Activated CD4-positive, alpha-beta T cell treated with anti-CD3 and anti-CD28 coated beads, Interleukin-2, Interleukin-4, amounts not matched to agents 100 ng/mL and 50 ng/mL, durations not matched to agents 16 hours and 8 hours (primary cell): ENCODE results near the gene TREX2.

Experiments used
- DNase-seq: peaks from one replicate; pipeline ENCODE4 v3.0.0-alpha.2; 2020; ENCODE audit warnings: low spot score

Gene TREX2

GRCh38 chrX:153445856-153446635 is at the start of gene TREX2:
TREX2 (minus strand) TSS chrX:153446056; CDS start chrX:153445430, 626 bp downstream.
- no peak for DNase-seq

GRCh38 chrX:153495362-153495751 is 49.5 kb upstream of the TREX2 start:
- no peak for DNase-seq

- DNase-seq: no peak
These were observed 48.9 kb upstream of the TREX2 start, which contains the start of gene BGN for GRCh38 chrX:153494541-153495361. BGN (plus strand) TSS chrX:153494980; CDS start chrX:153504632, 9,652 bp downstream.

GRCh38 chrX:153494061-153494460 is 48.2 kb upstream of the TREX2 start:
- no peak for DNase-seq

GRCh38 chrX:153493085-153493484 is 47.2 kb upstream of the TREX2 start:
- no peak for DNase-seq

GRCh38 chrX:153492543-153492942 is 46.7 kb upstream of the TREX2 start:
- no peak for DNase-seq

GRCh38 chrX:153491918-153492317 is 46.1 kb upstream of the TREX2 start:
- no peak for DNase-seq

- DNase-seq: no peak
These were observed 45.6 kb upstream of the TREX2 start for GRCh38 chrX:153491351-153491914.

- no peak for DNase-seq
These were observed 44.5 kb upstream of the TREX2 start for GRCh38 chrX:153490217-153490930.

- DNase-seq: no peak
These were observed 42.5 kb upstream of the TREX2 start for GRCh38 chrX:153488231-153488914.

GRCh38 chrX:153487590-153488071 is 41.8 kb upstream of the TREX2 start:
- DNase-seq: no peak

GRCh38 chrX:153486171-153486570 is 40.3 kb upstream of the TREX2 start:
- no peak for DNase-seq

- DNase-seq: no peak
These were observed 39.7 kb upstream of the TREX2 start for GRCh38 chrX:153485396-153486080.

GRCh38 chrX:153482376-153483015 is 36.6 kb upstream of the TREX2 start:
- DNase-seq: no peak

GRCh38 chrX:153481043-153481442 is 35.2 kb upstream of the TREX2 start:
- DNase-seq: no peak

- DNase-seq: no peak
These were observed 32.9 kb upstream of the TREX2 start for GRCh38 chrX:153478746-153479145.

GRCh38 chrX:153477901-153478300 is 32.0 kb upstream of the TREX2 start:
- DNase-seq: no peak

GRCh38 chrX:153477364-153477857 is 31.6 kb upstream of the TREX2 start:
- no peak for DNase-seq

GRCh38 chrX:153476666-153477363 is 31.0 kb upstream of the TREX2 start:
- no peak for DNase-seq
